Measurements from ENCODE around the gene TTC28.

GRCh38 chr22:28123989-28124766 lies 555.5 kb downstream of the TTC28 start:
- TF ChIP-seq CTCF (IDR thresholded peaks at IDR 0.05; ENCODE audit: insufficient read depth, low read length, poor library complexity, severe bottlenecking) (no peak), EZH2phosphoT487 (conservative IDR thresholded peaks at IDR 0.05; ENCODE audit: low read length) (no peak)

Data from SU-DHL-6 (cell line).